HCT116 (cell line): ENCODE data around the gene HERPUD2. TPM values are rescaled to one million over a fixed set of nuclear protein-coding genes. Genes with fewer than 3 reads are reported as not detected.

Source experiments
- ATAC-seq: fragments of 200-7000 bp; cut with Tn5 transposase; 2 replicates; pipeline ENCODE4 v1.9.1; 2020; ENCODE audit warnings: mild to moderate bottlenecking, moderate library complexity
- BruUV-seq: library from RNA; stranded (reverse); fragments of 400-500 nt; replicated peaks from 2 replicates; lab custom pipeline; 2021; lab: Mats Ljungman, UMichigan
- CTCF ChIA-PET: fragments of 300-600 bp; sonication (Branson Sonifier 250); formaldehyde crosslinking; loops from one replicate; lab custom pipeline; 2021; ENCODE audit warnings: antibody characterized with exemption; lab: Charles Lee
- POLR2A ChIA-PET: fragments of 300-600, 350-600 bp; sonication (Branson Sonifier 250); formaldehyde crosslinking; loops from one replicate; lab custom pipeline; 2021; ENCODE audit warnings: antibody characterized with exemption; lab: Charles Lee
- RAD21 ChIA-PET, 2 experiments: fragments of 300-600 bp; sonication (Branson Sonifier 250); formaldehyde crosslinking; loops; one replicate each; lab custom pipeline; 2023; ENCODE audit warnings: low total read pairs in 2 of 2; ENCODE audit not compliant: uncharacterized antibody in 2 of 2, unreplicated experiment in 2 of 2, low non-redundant PET in 1 of 2; lab: Charles Lee
- DNase-seq: peaks from one replicate; pipeline ENCODE4 v3.0.0-alpha.2; 2010; ENCODE audit warnings: low read depth, low spot score
- H2AFZ ChIP-seq: fragments of 200-600 bp; shearing (Covaris generic), sonication (generic); 2 replicates; pipeline ENCODE4 v1.6.1; 2017; ENCODE audit warnings: low read depth, mixed run types, mixed read lengths, antibody characterized with exemption, low read length; ENCODE audit not compliant: poor library complexity, severe bottlenecking
- H3K27ac ChIP-seq: 2 replicates; pipeline ENCODE4 v1.5.1; 2012; ENCODE audit warnings: low read depth, low read length
- H3K27me3 ChIP-seq: fragments of 200-600 bp; sonication (generic); 2 replicates; pipeline ENCODE4 v1.6.1; 2016; ENCODE audit warnings: mixed run types, low read length, mixed read lengths; ENCODE audit not compliant: insufficient read depth
- H3K36me3 ChIP-seq, 2 experiments: fragments of 200-500 bp in 1 of 2; fragments of 200-600 bp in 1 of 2; sonication (Bioruptor generic) in 1 of 2; sonication (generic) in 1 of 2; 2 replicates each; pipeline versions ENCODE4 v1.5.1 to v1.6.1; 2014 to 2016; ENCODE audit warnings: low read length in 2 of 2, inconsistent platforms in 1 of 2, mixed read lengths in 1 of 2, mixed run types in 1 of 2; ENCODE audit not compliant: insufficient read depth in 2 of 2, control insufficient read depth in 1 of 2
- H3K4me1 ChIP-seq, 2 experiments: fragments of 200-600 bp in 1 of 2; sonication (generic) in 1 of 2; 2 replicates each; pipeline versions ENCODE4 v1.5.1 to v1.6.1; 2012 to 2017; ENCODE audit warnings: low read length in 2 of 2, inconsistent platforms in 1 of 2, mild to moderate bottlenecking in 1 of 2, mixed read lengths in 1 of 2, mixed run types in 1 of 2, moderate library complexity in 1 of 2; ENCODE audit not compliant: insufficient read depth in 2 of 2, control insufficient read depth in 1 of 2
- H3K4me2 ChIP-seq: fragments of 200-600 bp; sonication (generic); 2 replicates; pipeline ENCODE4 v1.6.1; 2017; ENCODE audit warnings: mixed run types, low read length, mixed read lengths
- H3K4me3 ChIP-seq, 2 experiments: fragments of 200-600 bp in 1 of 2; sonication (generic) in 1 of 2; replicated peaks in 1 of 2; 2 replicates each; pipeline ENCODE4 v1.5.1; 2011 to 2016; ENCODE audit warnings: low read length in 2 of 2, control low read depth in 1 of 2, low read depth in 1 of 2, mild to moderate bottlenecking in 1 of 2, mixed read lengths in 1 of 2, mixed run types in 1 of 2
- H3K79me2 ChIP-seq: fragments of 200-600 bp; sonication (generic); 2 replicates; pipeline ENCODE4 v1.6.1; 2017; ENCODE audit warnings: mild to moderate bottlenecking, mixed run types, low read length, moderate library complexity, mixed read lengths; ENCODE audit not compliant: insufficient read depth
- H3K9ac ChIP-seq: fragments of 200-600 bp; sonication (generic); 2 replicates; pipeline ENCODE4 v1.6.1; 2016; ENCODE audit warnings: low read length, mixed read lengths
- H3K9me2 ChIP-seq: fragments of 200-600 bp; sonication (generic), shearing (Covaris generic); 2 replicates; pipeline ENCODE4 v1.6.1; 2017; ENCODE audit warnings: mixed run types, mild to moderate bottlenecking, moderate library complexity; ENCODE audit not compliant: insufficient read depth
- H3K9me3 ChIP-seq, 2 experiments: fragments of 200-500 bp in 1 of 2; fragments of 200-600 bp in 1 of 2; sonication (Bioruptor generic) in 1 of 2; sonication (generic) in 1 of 2; 2 replicates each; pipeline ENCODE4 v1.6.1; 2014 to 2017; ENCODE audit warnings: low read length in 2 of 2, mixed read lengths in 2 of 2, inconsistent platforms in 1 of 2, low read depth in 1 of 2, mild to moderate bottlenecking in 1 of 2, mixed run types in 1 of 2, moderate library complexity in 1 of 2; ENCODE audit not compliant: control insufficient read depth in 1 of 2, insufficient read depth in 1 of 2
- H4K20me1 ChIP-seq: fragments of 200-600 bp; sonication (generic), shearing (Covaris generic); 2 replicates; pipeline ENCODE4 v1.6.1; 2017; ENCODE audit warnings: mixed run types, mild to moderate bottlenecking, moderate library complexity; ENCODE audit not compliant: insufficient read depth
- ATF3 ChIP-seq: IDR thresholded peaks from 2 replicates; pipeline ENCODE4 v1.6.1; 2012
- CBX3 ChIP-seq: IDR thresholded peaks from 2 replicates; pipeline ENCODE4 v1.6.1; 2012; ENCODE audit warnings: low read depth
- EGR1 ChIP-seq: IDR thresholded peaks from 2 replicates; pipeline ENCODE4 v1.6.1; 2012; ENCODE audit warnings: low read depth
- EZH2 ChIP-seq: fragments of 200-600 bp; sonication (generic); IDR thresholded peaks from 2 replicates; pipeline ENCODE4 v1.6.1; 2017; ENCODE audit warnings: antibody characterized with exemption, mixed run types
- EZH2phosphoT487 ChIP-seq: fragments of 200-600 bp; IDR thresholded peaks from 2 replicates; pipeline ENCODE4 v1.6.1; 2018; ENCODE audit warnings: antibody characterized with exemption, borderline replicate concordance
- JUND ChIP-seq: IDR thresholded peaks from 2 replicates; pipeline ENCODE4 v1.6.1; 2012
- POLR2A ChIP-seq: IDR thresholded peaks from 2 replicates; pipeline ENCODE4 v1.7.0; 2011; ENCODE audit warnings: borderline replicate concordance; ENCODE audit not compliant: insufficient read depth, insufficient read length; ENCODE audit errors: extremely low read depth
- POLR2AphosphoS5 ChIP-seq: IDR thresholded peaks from 2 replicates; pipeline ENCODE4 v1.6.1; 2011; ENCODE audit warnings: mild to moderate bottlenecking, low read depth, low read length, moderate library complexity
- SIN3A ChIP-seq: IDR thresholded peaks from 2 replicates; pipeline ENCODE4 v1.6.1; 2012; ENCODE audit warnings: low read depth
- SP1 ChIP-seq: IDR thresholded peaks from 2 replicates; pipeline ENCODE4 v1.6.1; 2012; ENCODE audit warnings: low read depth
- SRF ChIP-seq: IDR thresholded peaks from 2 replicates; pipeline ENCODE4 v1.6.1; 2012; ENCODE audit warnings: low read depth
- TCF7L2 ChIP-seq: IDR thresholded peaks from 2 replicates; pipeline ENCODE4 v1.7.0; 2011; ENCODE audit warnings: borderline replicate concordance, inconsistent platforms; ENCODE audit not compliant: insufficient read depth, insufficient read length; ENCODE audit errors: extremely low read depth
- YY1 ChIP-seq: IDR thresholded peaks from 2 replicates; pipeline ENCODE4 v1.6.1; 2011; ENCODE audit warnings: low read length, low read depth, moderate library complexity, mild to moderate bottlenecking; ENCODE audit not compliant: insufficient replicate concordance; ENCODE audit errors: extremely low read depth
- intact Hi-C: fragments of 100-400 bp; cut with micrococcal nuclease; formaldehyde crosslinking; loops from 2 replicates; pipeline ENCODE4 v1.10.0; 2022
- total RNA-seq: library from RNA; stranded (reverse); gene quantifications from one replicate; pipeline ENCODE4 v1.2.1, GENCODE V29; 2021; ENCODE audit not compliant: unreplicated experiment

The HERPUD2 gene
- total RNA-seq, 1 experiment from 2014 or later: 20.5 TPM

DNA sequence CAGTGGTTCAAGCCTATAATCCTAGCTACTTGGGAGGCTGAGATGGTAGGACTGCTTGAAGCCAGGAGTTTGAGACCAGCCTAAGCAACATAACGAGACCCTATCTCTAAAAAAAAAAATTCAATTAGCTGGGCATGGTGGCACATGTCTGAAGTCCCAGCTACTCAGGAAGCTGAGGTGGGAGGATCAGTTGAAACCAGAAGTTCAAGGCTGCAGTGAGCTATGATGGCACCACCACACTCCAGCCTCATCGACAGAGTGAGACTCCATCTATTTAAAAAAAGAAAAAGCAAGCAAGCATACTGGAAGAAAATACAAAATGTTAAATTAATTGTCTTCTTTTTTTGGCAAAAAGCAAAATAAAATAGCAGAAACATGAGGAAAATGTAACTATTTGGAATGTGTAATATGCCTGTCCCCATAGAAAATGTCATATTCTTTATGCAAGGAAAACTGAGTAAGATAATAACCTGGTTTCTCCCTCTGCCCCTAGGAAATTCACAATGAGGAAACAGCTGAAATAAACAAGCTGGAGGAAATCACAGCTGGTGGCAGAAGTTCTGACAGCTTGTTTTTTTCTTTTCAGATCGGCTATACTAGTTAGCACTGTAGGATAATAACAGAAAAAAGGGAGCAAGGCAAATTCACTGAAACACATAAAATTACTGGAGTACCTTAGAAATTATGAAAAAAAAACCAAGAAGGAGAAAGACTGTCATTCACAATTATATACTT is 48.5 kb downstream of the HERPUD2 start:
- H3K9ac ChIP-seq: no peak overlapping the region
- no peaks in the 10 kb centered on the region for H3K4me1 ChIP-seq
- H3K27me3 ChIP-seq: no peaks in the 10 kb centered on the region
- no peaks in the 10 kb centered on the region for H3K9me2 ChIP-seq
- H3K4me2 ChIP-seq: no peak overlapping the region
- no peaks in the 10 kb centered on the region; the same call in 1 of the 2 replicates for H4K20me1 ChIP-seq
- H3K27ac ChIP-seq: no peak overlapping the region
- no peaks in the 10 kb centered on the region for H3K9me3 ChIP-seq
- no peaks in the 10 kb centered on the region for H3K36me3 ChIP-seq
- H2AFZ ChIP-seq: no peak overlapping the region
- ChIA-PET CTCF (interaction anchor here (0.6 to 2.0 kb wide), 3 partner anchors 8 to 260 kb away, joined by 3 to 4 read pairs (median 3); no protein-coding TSS in a partner anchor), RAD21 (no interaction called here), POLR2A (no interaction called here)
- H3K4me3 ChIP-seq: no peak overlapping the region
- H3K79me2 ChIP-seq: no peaks in the 10 kb centered on the region
- no TSS peak for BruUV-seq
- ATAC-seq: no peak
- intact Hi-C loops: no loop called here
- no peak for DNase-seq
- no peak for TF ChIP-seq EZH2phosphoT487
- no peak for TF ChIP-seq POLR2A
- TF ChIP-seq YY1: no peak
- TF ChIP-seq ATF3: no peak
- TF ChIP-seq SP1: no peak
- TF ChIP-seq TCF7L2: no peak
- no peak for TF ChIP-seq EGR1
- no peak for TF ChIP-seq SIN3A
- no peak for TF ChIP-seq CBX3
- no peak for TF ChIP-seq EZH2
- TF ChIP-seq JUND: no peak
- TF ChIP-seq SRF: no peak
- TF ChIP-seq POLR2AphosphoS5: no peak
- TF ChIP-seq, all 23 proteins: peak for 0
